ENCODE data around the gene MAST3. TPM values are rescaled to one million over a fixed set of nuclear protein-coding genes. Genes with fewer than 3 reads are reported as not detected.

Gene MAST3
- total RNA-seq, 1 experiment from 2014 or later: 11.5 TPM

GRCh38 chr19:18141031-18141430 is 43.5 kb downstream of the MAST3 start:
- ChIA-PET CTCF (interaction anchor here (1.4 to 2.1 kb wide), 4 partner anchors 11 to 28 kb away, joined by 5 to 13 read pairs (median 6); partner anchors contain the start of gene PIK3R2), POLR2A (interaction anchor here (0.8 kb wide), 1 partner anchor 187 kb away, joined by 3 read pairs; no protein-coding TSS in a partner anchor)
- TF ChIP-seq AR (CRISPR knock-in tag; IDR thresholded peaks at IDR 0.05): no peak
- TF ChIP-seq GTF2I (CRISPR knock-in tag; conservative IDR thresholded peaks at IDR 0.05): no peak
- no peak for TF ChIP-seq JUN (CRISPR knock-in tag; IDR thresholded peaks at IDR 0.05)
- TF ChIP-seq HMGXB4 (CRISPR knock-in tag; IDR thresholded peaks at IDR 0.05): no peak
- no peak for TF ChIP-seq PRRX2 (CRISPR knock-in tag; IDR thresholded peaks at IDR 0.05)
- H3K27me3 Mint-ChIP-seq (ENCODE audit: low read depth): no peaks in the 10 kb centered on the region
- H3K4me1 Mint-ChIP-seq: no peaks in the 10 kb centered on the region
- no peak for ATAC-seq
- H3K9me3 Mint-ChIP-seq: peaks cover 3% of the 10 kb centered on the region
- H3K4me3 Mint-ChIP-seq: no peak overlapping the region
- H3K27ac Mint-ChIP-seq: no peak overlapping the region
- peaks cover 30% of the 10 kb centered on the region for H3K36me3 Mint-ChIP-seq
- no peak for DNase-seq (ENCODE audit: low spot score)

- no peak overlapping the region for H3K27ac Mint-ChIP-seq
- H3K4me3 Mint-ChIP-seq: no peak overlapping the region
- DNase-seq (ENCODE audit: low spot score): no peak
- H3K36me3 Mint-ChIP-seq: peaks cover 31% of the 10 kb centered on the region
- ChIA-PET CTCF (no interaction called here), POLR2A (no interaction called here)
- no peak for TF ChIP-seq NFATC4 (CRISPR knock-in tag; IDR thresholded peaks at IDR 0.05)
- TF ChIP-seq ZNF425 (CRISPR knock-in tag; conservative IDR thresholded peaks at IDR 0.05): no peak
- TF ChIP-seq ATF1 (CRISPR knock-in tag; IDR thresholded peaks at IDR 0.05): no peak
- no peak for TF ChIP-seq TCF7 (CRISPR knock-in tag; IDR thresholded peaks at IDR 0.05; ENCODE audit: low read depth)
- no peak for TF ChIP-seq ETV6 (CRISPR knock-in tag; IDR thresholded peaks at IDR 0.05)
- no peak for TF ChIP-seq ZNF396 (CRISPR knock-in tag; IDR thresholded peaks at IDR 0.05; ENCODE audit: borderline replicate concordance)
- no peak for TF ChIP-seq ZMAT4 (CRISPR knock-in tag; IDR thresholded peaks at IDR 0.05)
- TF ChIP-seq USF2 (CRISPR knock-in tag; IDR thresholded peaks at IDR 0.05): no peak
- TF ChIP-seq IRF2 (CRISPR knock-in tag; IDR thresholded peaks at IDR 0.05; ENCODE audit: borderline replicate concordance, low read depth): no peak
- no peak for TF ChIP-seq MLX (CRISPR knock-in tag; IDR thresholded peaks at IDR 0.05)
- no peak for TF ChIP-seq E2F5 (CRISPR knock-in tag; IDR thresholded peaks at IDR 0.05)
- no peak for TF ChIP-seq STAT6 (CRISPR knock-in tag; conservative IDR thresholded peaks at IDR 0.05; ENCODE audit: low read depth)
- TF ChIP-seq PREB (CRISPR knock-in tag; IDR thresholded peaks at IDR 0.05; ENCODE audit: borderline replicate concordance): no peak
- TF ChIP-seq PRRX2 (CRISPR knock-in tag; IDR thresholded peaks at IDR 0.05): no peak
- TF ChIP-seq CREM (CRISPR knock-in tag; IDR thresholded peaks at IDR 0.05): no peak
- TF ChIP-seq CREB1 (CRISPR knock-in tag; IDR thresholded peaks at IDR 0.05): no peak
- no peak for TF ChIP-seq MYBL2 (CRISPR knock-in tag; IDR thresholded peaks at IDR 0.05)
- no peaks in the 10 kb centered on the region for H3K4me1 Mint-ChIP-seq
- no peak for ATAC-seq
- peaks cover 3% of the 10 kb centered on the region for H3K9me3 Mint-ChIP-seq
- no peaks in the 10 kb centered on the region for H3K27me3 Mint-ChIP-seq (ENCODE audit: low read depth)
Observed at GRCh38 chr19:18143902-18144301, 46.3 kb downstream of the MAST3 start.

Measured in WTC11 (cell line).